MCF 10A (cell line): ENCODE measurements around the gene TMEM170A. TPM values are rescaled to one million over a fixed set of nuclear protein-coding genes. Genes with fewer than 3 reads are reported as not detected.
"Not testable (repeated sequence)": the region's sequence is repeated elsewhere in the genome, so short reads cannot be mapped to it uniquely, and the experiment has no call there.

Source experiments
- BruUV-seq: library from RNA; stranded (reverse); fragments of 400-500 nt; replicated peaks from 2 replicates; lab custom pipeline; 2021; lab: Mats Ljungman, UMichigan
- CTCF ChIA-PET: fragments of 300-600 bp; sonication (Branson Sonifier 250); formaldehyde crosslinking; extraction: SDS; loops from one replicate; lab custom pipeline; 2021; ENCODE audit warnings: antibody characterized with exemption, inconsistent platforms; lab: Yijun Ruan, JAX
- POLR2A ChIA-PET: fragments of 300-600, 350-650 bp; sonication (Branson Sonifier 250); formaldehyde crosslinking; extraction: SDS; loops from one replicate; lab custom pipeline; 2020; ENCODE audit warnings: antibody characterized with exemption, inconsistent platforms; lab: Yijun Ruan, JAX
- DNase-seq: peaks from one replicate; pipeline ENCODE4 v3.0.0-alpha.2; 2018; ENCODE audit not compliant: unreplicated experiment
- H3K27ac Mint-ChIP-seq: one replicate; pipeline ENCODE4 v1.8.0; 2022; ENCODE audit warnings: mild to moderate bottlenecking, low read depth, mixed read lengths; ENCODE audit not compliant: unreplicated experiment
- H3K27me3 Mint-ChIP-seq: one replicate; pipeline ENCODE4 v1.8.0; 2022; ENCODE audit warnings: mixed read lengths; ENCODE audit not compliant: insufficient read depth, unreplicated experiment
- H3K36me3 Mint-ChIP-seq: one replicate; pipeline ENCODE4 v1.8.0; 2022; ENCODE audit warnings: mild to moderate bottlenecking, moderate library complexity, mixed read lengths; ENCODE audit not compliant: insufficient read depth, unreplicated experiment
- H3K4me1 Mint-ChIP-seq: one replicate; pipeline ENCODE4 v1.8.0; 2022; ENCODE audit warnings: mixed read lengths; ENCODE audit not compliant: insufficient read depth, unreplicated experiment
- H3K4me3 Mint-ChIP-seq: one replicate; pipeline ENCODE4 v1.8.0; 2022; ENCODE audit warnings: mild to moderate bottlenecking, moderate library complexity, mixed read lengths; ENCODE audit not compliant: unreplicated experiment
- H3K9me3 Mint-ChIP-seq: one replicate; pipeline ENCODE4 v1.8.0; 2022; ENCODE audit warnings: mixed read lengths; ENCODE audit not compliant: unreplicated experiment
- intact Hi-C: fragments of 100-400 bp; cut with micrococcal nuclease; formaldehyde crosslinking; loops from 2 replicates; pipeline ENCODE4 v1.14.1; 2022
- total RNA-seq: library from RNA; stranded (reverse); gene quantifications from 2 replicates; pipeline ENCODE4 v1.2.3, GENCODE V29; 2022
- TF ChIP-seq, protein P1 (sequence below): fragments of 200-600 bp; IDR thresholded peaks from one replicate; pipeline ENCODE4 v1.8.0; 2022; ENCODE audit warnings: antibody characterized with exemption, mild to moderate bottlenecking; ENCODE audit not compliant: unreplicated experiment

TMEM170A gene
- total RNA-seq, 1 experiment from 2014 or later = 20.1 TPM

DNA sequence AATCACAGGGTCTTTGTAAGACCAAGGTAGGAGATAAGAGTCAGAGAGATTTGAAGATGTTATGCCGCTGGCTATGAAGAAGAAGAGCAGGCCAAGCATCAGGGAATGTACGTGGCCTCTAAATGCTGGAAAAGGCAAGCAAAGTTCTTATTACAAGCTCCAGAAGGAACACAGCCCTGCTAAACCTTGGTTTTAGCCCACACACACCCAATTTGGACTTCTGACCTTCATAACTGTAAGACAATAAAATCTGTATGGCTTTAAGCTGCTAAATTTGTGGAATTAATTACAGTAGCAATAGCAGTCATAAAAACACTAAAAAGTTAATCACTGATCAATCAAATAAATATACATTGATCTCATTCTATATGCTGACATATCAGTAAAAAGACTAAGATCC is 6.0 kb downstream of the TMEM170A start:
- ChIA-PET CTCF (interaction anchor here (0.8 to 1.5 kb wide), 3 partner anchors 80 to 305 kb away, joined by 4 to 5 read pairs (median 4); no protein-coding TSS in a partner anchor), POLR2A (interaction anchor here (0.9 kb wide), 1 partner anchor 109 kb away, joined by 3 read pairs; no protein-coding TSS in a partner anchor)
- H3K27ac Mint-ChIP-seq = no peak overlapping the region
- H3K4me3 Mint-ChIP-seq = no peak overlapping the region
- peaks cover 18% of the 10 kb centered on the region for H3K36me3 Mint-ChIP-seq
- no peaks in the 10 kb centered on the region for H3K9me3 Mint-ChIP-seq
- TF ChIP-seq, protein P1, sequence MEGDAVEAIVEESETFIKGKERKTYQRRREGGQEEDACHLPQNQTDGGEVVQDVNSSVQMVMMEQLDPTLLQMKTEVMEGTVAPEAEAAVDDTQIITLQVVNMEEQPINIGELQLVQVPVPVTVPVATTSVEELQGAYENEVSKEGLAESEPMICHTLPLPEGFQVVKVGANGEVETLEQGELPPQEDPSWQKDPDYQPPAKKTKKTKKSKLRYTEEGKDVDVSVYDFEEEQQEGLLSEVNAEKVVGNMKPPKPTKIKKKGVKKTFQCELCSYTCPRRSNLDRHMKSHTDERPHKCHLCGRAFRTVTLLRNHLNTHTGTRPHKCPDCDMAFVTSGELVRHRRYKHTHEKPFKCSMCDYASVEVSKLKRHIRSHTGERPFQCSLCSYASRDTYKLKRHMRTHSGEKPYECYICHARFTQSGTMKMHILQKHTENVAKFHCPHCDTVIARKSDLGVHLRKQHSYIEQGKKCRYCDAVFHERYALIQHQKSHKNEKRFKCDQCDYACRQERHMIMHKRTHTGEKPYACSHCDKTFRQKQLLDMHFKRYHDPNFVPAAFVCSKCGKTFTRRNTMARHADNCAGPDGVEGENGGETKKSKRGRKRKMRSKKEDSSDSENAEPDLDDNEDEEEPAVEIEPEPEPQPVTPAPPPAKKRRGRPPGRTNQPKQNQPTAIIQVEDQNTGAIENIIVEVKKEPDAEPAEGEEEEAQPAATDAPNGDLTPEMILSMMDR = no peak
- intact Hi-C loops = no loop called here
- no peak for DNase-seq
- no peaks in the 10 kb centered on the region for H3K27me3 Mint-ChIP-seq
- H3K4me1 Mint-ChIP-seq = peaks cover 36% of the 10 kb centered on the region
- no TSS peak for BruUV-seq

DNA sequence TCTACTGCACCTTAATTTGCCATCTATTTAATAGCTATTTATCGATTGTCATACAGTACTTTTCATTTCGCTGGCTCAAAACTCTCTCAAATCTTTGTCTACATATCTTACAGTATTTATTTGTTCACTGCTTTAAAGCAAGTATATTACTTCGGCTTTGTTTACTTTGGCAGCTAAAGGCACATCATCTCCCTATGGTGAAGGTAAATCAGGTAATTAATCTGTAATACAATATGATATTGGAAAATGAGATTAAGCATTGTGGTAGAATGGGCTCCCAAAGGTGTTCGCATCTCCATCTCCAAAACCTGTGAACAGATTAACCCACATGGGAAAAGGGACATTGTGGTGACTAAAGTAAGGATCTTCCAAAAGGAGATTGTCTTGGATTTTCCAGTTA is 6.5 kb downstream of the TMEM170A start:
- TF ChIP-seq, protein P1 = no peak
- Mint-ChIP-seq H3K36me3 (peaks cover 19% of the 10 kb centered on the region), H3K27ac (no peak overlapping the region), H3K4me1 (peaks cover 35% of the 10 kb centered on the region), H3K27me3 (no peaks in the 10 kb centered on the region), H3K4me3 (no peak overlapping the region), H3K9me3 (no peaks in the 10 kb centered on the region)
- CTCF ChIA-PET = interaction anchor here (0.8 to 1.5 kb wide), 6 partner anchors 13 to 306 kb away, joined by 3 to 6 read pairs (median 4); no protein-coding TSS in a partner anchor
- intact Hi-C loops = no loop called here
- POLR2A ChIA-PET = interaction anchor here (0.5 to 0.9 kb wide), 4 partner anchors 9 to 190 kb away, joined by 3 to 5 read pairs (median 3); partner anchors contain the start of genes KARS1 and TERF2IP
- no peak for DNase-seq
- BruUV-seq = no TSS peak

DNA sequence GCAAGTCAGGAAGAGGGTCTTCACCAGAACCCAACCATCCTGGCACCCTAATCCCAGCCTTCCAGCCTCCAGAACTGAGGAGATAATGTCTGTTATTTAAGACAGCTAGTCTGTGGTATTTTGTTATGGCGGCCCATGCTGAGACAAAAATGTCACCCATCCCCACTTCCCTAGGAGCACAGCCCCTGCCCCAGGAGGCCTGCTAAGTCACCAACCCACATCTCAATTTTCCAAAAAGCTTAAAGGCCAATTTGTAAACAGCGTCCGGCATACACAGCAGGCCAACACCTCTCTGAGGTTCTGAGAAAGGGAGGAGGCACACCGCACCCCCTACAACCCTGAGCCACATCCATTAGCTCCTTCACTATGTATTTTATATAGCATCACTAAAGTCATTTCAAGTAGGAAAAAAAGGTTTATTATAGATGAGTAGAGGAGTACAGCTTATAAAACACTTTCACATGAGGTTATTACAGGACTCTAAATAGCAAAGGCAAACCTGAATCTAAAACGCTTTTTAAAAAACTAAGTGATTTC is 6.9 kb downstream of the TMEM170A start:
- H3K36me3 Mint-ChIP-seq = peaks cover 23% of the 10 kb centered on the region
- CTCF ChIA-PET = interaction anchor here (0.5 to 1.5 kb wide), 6 partner anchors 14 to 1160 kb away, joined by 3 to 6 read pairs (median 4); no protein-coding TSS in a partner anchor
- no TSS peak for BruUV-seq
- TF ChIP-seq, protein P1 = no peak
- intact Hi-C loops = no loop called here
- H3K9me3 Mint-ChIP-seq = no peaks in the 10 kb centered on the region
- DNase-seq = no peak
- no peaks in the 10 kb centered on the region for H3K27me3 Mint-ChIP-seq
- peaks cover 30% of the 10 kb centered on the region for H3K4me1 Mint-ChIP-seq
- H3K27ac Mint-ChIP-seq = no peak overlapping the region
- no peak overlapping the region for H3K4me3 Mint-ChIP-seq
- POLR2A ChIA-PET = interaction anchor here (0.5 to 0.9 kb wide), 5 partner anchors 9 to 190 kb away, joined by 3 to 5 read pairs (median 3); partner anchors contain the start of genes KARS1 and TERF2IP

DNA sequence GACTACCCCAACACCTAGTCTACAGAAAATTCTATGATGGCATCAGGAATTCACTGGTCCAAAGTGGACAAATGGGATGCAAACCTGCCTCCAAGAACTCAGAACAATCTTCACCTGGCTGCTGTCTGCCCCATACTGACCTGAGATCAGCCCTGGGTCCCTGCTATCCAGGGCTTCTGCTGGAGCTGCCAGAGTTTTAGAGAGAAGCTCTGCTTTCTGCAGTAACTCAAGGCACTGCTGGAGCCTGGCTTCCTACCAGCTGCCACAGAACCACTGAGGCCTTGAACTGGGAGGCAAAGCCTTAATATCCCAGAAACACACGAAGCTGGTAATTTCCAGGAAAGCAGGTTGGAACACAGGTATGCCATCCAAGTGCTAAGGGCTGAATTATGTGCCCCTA is 7.5 kb downstream of the TMEM170A start:
- H3K36me3 Mint-ChIP-seq = peaks cover 25% of the 10 kb centered on the region
- CTCF ChIA-PET = interaction anchor here (1.1 to 1.9 kb wide), 4 partner anchors 12 to 307 kb away, joined by 4 to 5 read pairs (median 4); no protein-coding TSS in a partner anchor
- no peak overlapping the region for H3K27ac Mint-ChIP-seq
- POLR2A ChIA-PET = interaction anchor here (0.7 kb wide), 1 partner anchor 77 kb away, joined by 3 read pairs; no protein-coding TSS in a partner anchor
- no peak for DNase-seq
- H3K4me3 Mint-ChIP-seq = no peak overlapping the region
- BruUV-seq = no TSS peak
- peaks cover 26% of the 10 kb centered on the region for H3K4me1 Mint-ChIP-seq
- intact Hi-C loops = no loop called here
- no peaks in the 10 kb centered on the region for H3K27me3 Mint-ChIP-seq
- TF ChIP-seq, protein P1 = no peak
- no peaks in the 10 kb centered on the region for H3K9me3 Mint-ChIP-seq

DNA sequence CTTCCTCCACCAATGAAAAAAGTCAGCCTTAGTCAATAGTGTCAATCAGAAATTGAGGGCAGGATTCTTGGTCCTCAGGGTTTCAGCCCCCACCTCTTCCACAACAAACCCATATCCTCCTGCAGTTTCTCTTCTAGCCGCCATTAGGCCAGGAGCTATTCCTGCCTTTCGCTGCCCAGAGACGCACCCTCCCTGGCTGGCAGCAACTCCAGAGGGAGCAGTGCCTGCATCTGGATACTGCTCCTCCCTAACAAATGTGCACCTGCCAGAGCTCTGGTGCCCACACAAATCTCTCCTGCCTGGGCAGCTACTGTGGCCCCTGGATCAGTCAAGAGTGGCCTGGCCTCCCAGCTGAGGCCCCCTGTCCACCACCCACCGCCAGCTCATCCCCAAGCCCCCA is 8.0 kb downstream of the TMEM170A start:
- CTCF ChIA-PET = interaction anchor here (1.4 to 1.9 kb wide), 2 partner anchors 9 to 12 kb away, joined by 5 to 9 read pairs; no protein-coding TSS in a partner anchor
- H3K27ac Mint-ChIP-seq, H3K4me3 Mint-ChIP-seq, H3K27me3 Mint-ChIP-seq, DNase-seq, intact Hi-C loops, POLR2A ChIA-PET, BruUV-seq, H3K9me3 Mint-ChIP-seq: not testable (repeated sequence)
- H3K36me3 Mint-ChIP-seq = peaks cover 24% of the 10 kb centered on the region
- peaks cover 21% of the 10 kb centered on the region for H3K4me1 Mint-ChIP-seq
